ENCODE measurements around the gene FFAR4. TPM values are rescaled to one million over a fixed set of nuclear protein-coding genes. Genes with fewer than 3 reads are reported as not detected.

The FFAR4 gene
- total RNA-seq, 1 experiment from 2014 or later, result 2.7 TPM

DNA sequence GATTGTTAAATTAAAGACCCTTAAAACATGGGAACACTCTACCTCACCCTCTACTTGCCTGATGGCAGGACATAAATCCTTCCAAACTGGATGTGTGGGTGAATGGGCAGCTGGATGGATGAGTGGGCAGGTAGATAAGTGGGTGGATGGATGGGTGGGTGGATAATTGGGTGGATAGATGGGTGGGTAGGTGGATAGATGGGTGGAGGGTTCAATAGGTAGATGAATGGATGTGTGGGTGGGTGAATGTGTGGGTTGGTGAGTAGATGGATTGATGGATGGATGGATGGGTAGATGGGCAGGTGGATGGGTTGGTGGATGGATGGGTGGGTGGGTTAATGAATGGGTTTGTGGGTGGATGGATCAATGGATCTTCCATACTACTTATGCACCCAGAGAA, 18.9 kb upstream of the FFAR4 start:
- peaks cover 62% of the 10 kb centered on the region for H3K4me1 ChIP-seq
- no peaks in the 10 kb centered on the region for H3K9me3 Mint-ChIP-seq (ENCODE audit: unreplicated experiment)
- peaks cover 39% of the 10 kb centered on the region for H3K4me1 Mint-ChIP-seq (ENCODE audit: low read depth, unreplicated experiment)
- no peak overlapping the region for H3K4me3 ChIP-seq (ENCODE audit: low read depth, low read length)
- no TSS peak for BruUV-seq (replicated peaks)
- intact Hi-C loops (cut with micrococcal nuclease; ENCODE audit: unreplicated experiment), result no loop called here
- ChIA-PET POLR2A (no interaction called here), CTCF (no interaction called here)
- peaks cover 6% of the 10 kb centered on the region for H3K36me3 Mint-ChIP-seq (ENCODE audit: insufficient read depth, unreplicated experiment)
- H3K9me3 ChIP-seq, result no peaks in the 10 kb centered on the region
- DNase-seq, result no peak
- no peak overlapping the region for H3K4me3 Mint-ChIP-seq (ENCODE audit: unreplicated experiment)
- no peaks in the 10 kb centered on the region for H3K27me3 ChIP-seq (replicated peaks; ENCODE audit: control insufficient read depth, insufficient read depth, low read length)
- TF ChIP-seq, protein P1, sequence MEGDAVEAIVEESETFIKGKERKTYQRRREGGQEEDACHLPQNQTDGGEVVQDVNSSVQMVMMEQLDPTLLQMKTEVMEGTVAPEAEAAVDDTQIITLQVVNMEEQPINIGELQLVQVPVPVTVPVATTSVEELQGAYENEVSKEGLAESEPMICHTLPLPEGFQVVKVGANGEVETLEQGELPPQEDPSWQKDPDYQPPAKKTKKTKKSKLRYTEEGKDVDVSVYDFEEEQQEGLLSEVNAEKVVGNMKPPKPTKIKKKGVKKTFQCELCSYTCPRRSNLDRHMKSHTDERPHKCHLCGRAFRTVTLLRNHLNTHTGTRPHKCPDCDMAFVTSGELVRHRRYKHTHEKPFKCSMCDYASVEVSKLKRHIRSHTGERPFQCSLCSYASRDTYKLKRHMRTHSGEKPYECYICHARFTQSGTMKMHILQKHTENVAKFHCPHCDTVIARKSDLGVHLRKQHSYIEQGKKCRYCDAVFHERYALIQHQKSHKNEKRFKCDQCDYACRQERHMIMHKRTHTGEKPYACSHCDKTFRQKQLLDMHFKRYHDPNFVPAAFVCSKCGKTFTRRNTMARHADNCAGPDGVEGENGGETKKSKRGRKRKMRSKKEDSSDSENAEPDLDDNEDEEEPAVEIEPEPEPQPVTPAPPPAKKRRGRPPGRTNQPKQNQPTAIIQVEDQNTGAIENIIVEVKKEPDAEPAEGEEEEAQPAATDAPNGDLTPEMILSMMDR (IDR thresholded peaks at IDR 0.05; ENCODE audit: insufficient read depth in 1 of 2, low read depth in 1 of 2, low read length in 1 of 2, severe bottlenecking in 1 of 2, unreplicated experiment in 1 of 2), result no peak
- peak overlapping the region; percentile 96 for H3K27ac Mint-ChIP-seq (ENCODE audit: unreplicated experiment)
- no peaks in the 10 kb centered on the region for H3K27me3 Mint-ChIP-seq (ENCODE audit: insufficient read depth, unreplicated experiment)
- H3K36me3 ChIP-seq (ENCODE audit: control insufficient read depth, insufficient read depth, low read length), result no peaks in the 10 kb centered on the region

DNA sequence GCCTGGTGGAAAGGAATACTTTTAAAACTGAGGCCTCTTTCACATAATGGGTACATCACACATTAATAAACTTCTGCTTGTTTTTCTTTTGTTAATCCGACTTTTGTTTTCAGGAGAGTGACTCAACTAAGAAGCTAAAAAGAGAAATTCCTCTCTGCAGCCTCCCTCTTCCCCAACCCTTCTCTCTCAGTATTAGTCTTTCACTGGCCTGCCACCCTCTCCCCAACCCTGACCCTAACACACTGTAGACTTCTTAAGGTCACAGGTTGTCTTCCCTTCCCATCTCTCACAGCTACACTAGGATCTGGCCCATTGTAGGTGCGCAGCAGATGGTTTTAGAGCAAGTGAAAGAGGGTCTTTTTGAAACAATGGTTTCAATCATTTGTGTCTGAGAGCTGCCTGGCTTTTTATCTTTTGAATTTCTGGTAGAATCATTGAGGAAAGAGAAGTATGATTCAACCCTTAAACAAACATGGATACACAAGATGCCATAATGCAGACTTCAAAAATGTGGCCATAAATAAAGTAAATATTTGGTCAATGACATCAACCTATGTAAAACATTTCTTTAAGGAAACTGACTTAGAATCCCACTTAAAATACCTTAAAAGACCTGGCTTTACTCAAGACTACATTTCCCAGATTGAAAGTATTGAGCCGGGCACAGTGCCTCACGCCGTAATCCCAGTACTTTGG, 17.9 kb upstream of the FFAR4 start:
- Mint-ChIP-seq H3K27ac (ENCODE audit: unreplicated experiment) (peak overlapping the region; percentile 96), H3K4me1 (ENCODE audit: low read depth, unreplicated experiment) (peaks cover 36% of the 10 kb centered on the region), H3K27me3 (ENCODE audit: insufficient read depth, unreplicated experiment) (no peaks in the 10 kb centered on the region), H3K9me3 (ENCODE audit: unreplicated experiment) (no peaks in the 10 kb centered on the region), H3K36me3 (ENCODE audit: insufficient read depth, unreplicated experiment) (peaks cover 6% of the 10 kb centered on the region), H3K4me3 (ENCODE audit: unreplicated experiment) (peak overlapping the region; percentile 17)
- peak in 1 of 2 experiments; percentile 62 for DNase-seq
- TSS peak; percentile 92 for BruUV-seq (replicated peaks)
- Histone ChIP-seq H3K36me3 (ENCODE audit: control insufficient read depth, insufficient read depth, low read length) (no peaks in the 10 kb centered on the region), H3K27me3 (replicated peaks; ENCODE audit: control insufficient read depth, insufficient read depth, low read length) (no peaks in the 10 kb centered on the region), H3K4me1 (peaks cover 68% of the 10 kb centered on the region), H3K4me3 (ENCODE audit: low read depth, low read length) (no peak overlapping the region), H3K9me3 (no peaks in the 10 kb centered on the region)
- CTCF ChIA-PET, result no interaction called here
- TF ChIP-seq, protein P1 (IDR thresholded peaks at IDR 0.05; ENCODE audit: insufficient read depth in 1 of 2, low read depth in 1 of 2, low read length in 1 of 2, severe bottlenecking in 1 of 2, unreplicated experiment in 1 of 2), result no peak
- POLR2A ChIA-PET, result no interaction called here
- intact Hi-C loops (cut with micrococcal nuclease; ENCODE audit: unreplicated experiment), result no loop called here

DNA sequence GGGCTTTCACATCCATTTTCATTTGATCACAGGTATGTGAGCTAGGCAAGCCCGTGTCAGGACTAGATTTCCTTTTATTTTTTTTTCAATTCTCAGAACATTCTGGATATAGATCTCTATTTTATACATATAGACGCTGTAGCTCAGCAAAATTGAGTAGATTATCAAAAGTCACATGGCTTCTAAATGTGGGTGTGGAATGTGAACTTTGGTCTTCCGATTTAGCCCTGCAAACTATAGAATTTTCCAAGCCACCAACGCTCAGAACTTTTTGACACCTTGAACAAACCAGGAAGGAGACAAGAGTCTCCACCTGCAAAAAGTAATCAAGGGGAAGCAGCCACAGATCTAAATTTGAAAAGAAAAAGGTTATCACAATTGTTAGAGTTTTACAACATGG, 15.9 kb upstream of the FFAR4 start:
- ChIA-PET CTCF (interaction anchor here (0.6 to 1.0 kb wide), 2 partner anchors 93 to 130 kb away, joined by 3 to 4 read pairs; no protein-coding TSS in a partner anchor), POLR2A (no interaction called here)
- TF ChIP-seq, protein P1 (IDR thresholded peaks at IDR 0.05; ENCODE audit: insufficient read depth in 1 of 2, low read depth in 1 of 2, low read length in 1 of 2, severe bottlenecking in 1 of 2, unreplicated experiment in 1 of 2), result no peak
- H3K4me3 ChIP-seq (ENCODE audit: low read depth, low read length), result no peak overlapping the region
- DNase-seq, result peak in 1 of 2 experiments; percentile 31
- Mint-ChIP-seq H3K4me3 (ENCODE audit: unreplicated experiment) (peak overlapping the region; percentile 52), H3K9me3 (ENCODE audit: unreplicated experiment) (no peaks in the 10 kb centered on the region), H3K4me1 (ENCODE audit: low read depth, unreplicated experiment) (peaks cover 50% of the 10 kb centered on the region), H3K27me3 (ENCODE audit: insufficient read depth, unreplicated experiment) (no peaks in the 10 kb centered on the region), H3K27ac (ENCODE audit: unreplicated experiment) (peak overlapping the region; percentile 85), H3K36me3 (ENCODE audit: insufficient read depth, unreplicated experiment) (peaks cover 6% of the 10 kb centered on the region)
- intact Hi-C loops (cut with micrococcal nuclease; ENCODE audit: unreplicated experiment), result loop anchor here (5.0 to 10.0 kb wide), 2 partner anchors 37 to 264 kb away; no protein-coding TSS in a partner anchor
- H3K9me3 ChIP-seq, result no peaks in the 10 kb centered on the region
- H3K4me1 ChIP-seq, result peaks cover 79% of the 10 kb centered on the region
- no peaks in the 10 kb centered on the region for H3K27me3 ChIP-seq (replicated peaks; ENCODE audit: control insufficient read depth, insufficient read depth, low read length)
- no TSS peak for BruUV-seq (replicated peaks)
- H3K36me3 ChIP-seq (ENCODE audit: control insufficient read depth, insufficient read depth, low read length), result no peaks in the 10 kb centered on the region

Data from Caco-2 (cell line).